M059J (cell line): ENCODE measurements around the gene SEC24D. TPM values are rescaled to one million over a fixed set of nuclear protein-coding genes. Genes with fewer than 3 reads are reported as not detected.
"Not testable (repeated sequence)": the region's sequence is repeated elsewhere in the genome, so short reads cannot be mapped to it uniquely, and the experiment has no call there.

ENCODE experiments used
- DNase-seq: peaks from one replicate; pipeline ENCODE4 v3.0.0-alpha.2; 2012; ENCODE audit warnings: low read depth
- total RNA-seq: library from RNA; depleted of rRNA; stranded (reverse); fragments of >200 nt; shearing (Covaris generic); gene quantifications from 2 replicates; pipeline ENCODE4 v1.2.3, GENCODE V29; 2014

The SEC24D gene
- total RNA-seq, 1 experiment from 2014 or later = 130 TPM

GRCh38 chr4:118811832-118812231 lies 24.1 kb downstream of the SEC24D start:
- no peak for DNase-seq

GRCh38 chr4:118810991-118811764 lies 24.7 kb downstream of the SEC24D start:
- no peak for DNase-seq

GRCh38 chr4:118807659-118808058 lies 28.3 kb downstream of the SEC24D start:
- no peak for DNase-seq

- no peak for DNase-seq
These were observed 32.7 kb downstream of the SEC24D start for GRCh38 chr4:118803253-118803652.

GRCh38 chr4:118801895-118802575 lies 33.9 kb downstream of the SEC24D start:
- DNase-seq = no peak

GRCh38 chr4:118799231-118799942 lies 36.5 kb downstream of the SEC24D start:
- DNase-seq = no peak

GRCh38 chr4:118798658-118799057 lies 37.3 kb downstream of the SEC24D start:
- DNase-seq = no peak

- DNase-seq = no peak
These were observed 38.3 kb downstream of the SEC24D start for GRCh38 chr4:118797558-118798142.

- DNase-seq = not testable (repeated sequence)
These were observed 44.1 kb downstream of the SEC24D start for GRCh38 chr4:118791690-118792446.

- no peak for DNase-seq
These were observed 45.4 kb downstream of the SEC24D start for GRCh38 chr4:118790544-118790943.

- no peak for DNase-seq
These were observed 47.0 kb downstream of the SEC24D start for GRCh38 chr4:118788911-118789310.

GRCh38 chr4:118787844-118788380 lies 48.0 kb downstream of the SEC24D start:
- DNase-seq = no peak

- no peak for DNase-seq
These were observed 51.1 kb downstream of the SEC24D start for GRCh38 chr4:118784776-118785175.

- peak; percentile 40 for DNase-seq
These were observed 52.0 kb downstream of the SEC24D start for GRCh38 chr4:118783887-118784286.

- DNase-seq = not testable (repeated sequence)
These were observed 53.0 kb downstream of the SEC24D start for GRCh38 chr4:118782886-118783285.

- DNase-seq = not testable (repeated sequence)
These were observed 58.3 kb downstream of the SEC24D start for GRCh38 chr4:118777649-118778048.

- DNase-seq = not testable (repeated sequence)
These were observed 58.8 kb downstream of the SEC24D start for GRCh38 chr4:118776955-118777640.

GRCh38 chr4:118776157-118776954 lies 59.6 kb downstream of the SEC24D start:
- peak; percentile 61 for DNase-seq

GRCh38 chr4:118775405-118775804 lies 60.5 kb downstream of the SEC24D start:
- no peak for DNase-seq

GRCh38 chr4:118774989-118775388 lies 60.9 kb downstream of the SEC24D start:
- peak; percentile 54 for DNase-seq
